MG63 (cell line): ENCODE measurements around the gene HENMT1. TPM values are rescaled to one million over a fixed set of nuclear protein-coding genes. Genes with fewer than 3 reads are reported as not detected.

Experiments used
- DNase-seq: peaks from one replicate; pipeline ENCODE4 v3.0.0-alpha.2; 2020
- H3K27me3 ChIP-seq: fragments of 250-450 bp; sonication (Bioruptor Pico); 2 replicates; pipeline ENCODE4 v1.5.1; 2020; ENCODE audit warnings: mild to moderate bottlenecking, moderate library complexity
- H3K36me3 ChIP-seq: fragments of 250-450 bp; sonication (Bioruptor Pico); 2 replicates; pipeline ENCODE4 v1.5.1; 2020; ENCODE audit warnings: mild to moderate bottlenecking, moderate library complexity
- H3K4me3 ChIP-seq: fragments of 250-450 bp; sonication (Bioruptor Pico); 2 replicates; pipeline ENCODE4 v1.5.1; 2020; ENCODE audit warnings: mild to moderate bottlenecking, moderate library complexity
- H3K9me3 ChIP-seq: fragments of 250-450 bp; sonication (Bioruptor Pico); 2 replicates; pipeline ENCODE4 v1.5.1; 2020; ENCODE audit warnings: mild to moderate bottlenecking, moderate library complexity
- total RNA-seq: library from RNA; depleted of rRNA; stranded (reverse); fragments of >200 nt; shearing (Covaris generic); gene quantifications from 2 replicates; pipeline ENCODE4 v1.2.3, GENCODE V29; 2014; ENCODE audit warnings: low replicate concordance; rRNA removed

Gene HENMT1
- total RNA-seq, 1 experiment from 2014 or later, result 12.3 TPM

DNA sequence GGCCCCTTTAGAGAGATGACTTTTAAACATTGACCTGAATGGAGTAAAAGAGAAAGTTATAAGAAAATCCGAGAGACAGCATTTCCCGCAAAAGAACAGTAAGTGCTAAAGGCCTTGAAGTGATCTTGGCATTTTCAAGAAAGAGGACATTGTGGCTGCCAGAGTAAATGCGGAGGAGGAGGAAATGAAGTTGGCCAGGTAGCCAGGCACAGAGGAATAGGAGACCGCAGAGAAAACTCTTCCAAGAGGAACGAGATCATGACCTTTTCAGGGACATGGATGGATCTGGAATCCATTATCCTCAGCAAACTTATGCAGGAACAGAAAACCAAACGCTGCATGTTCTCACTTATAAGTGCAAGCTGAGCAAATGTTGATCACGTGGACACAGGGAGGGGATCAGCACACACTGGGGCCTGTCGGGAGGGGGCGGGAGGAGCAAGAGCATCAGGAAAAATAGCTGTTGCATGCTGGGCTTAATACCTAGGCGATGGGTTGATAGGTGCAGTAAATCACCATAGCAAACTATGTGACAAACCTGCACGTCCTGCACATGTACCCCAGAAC lies 51.3 kb downstream of the HENMT1 start:
- no peak for DNase-seq
- Histone ChIP-seq H3K36me3 (peaks cover 4% of the 10 kb centered on the region), H3K4me3 (no peak overlapping the region), H3K27me3 (no peaks in the 10 kb centered on the region), H3K9me3 (no peaks in the 10 kb centered on the region)

DNA sequence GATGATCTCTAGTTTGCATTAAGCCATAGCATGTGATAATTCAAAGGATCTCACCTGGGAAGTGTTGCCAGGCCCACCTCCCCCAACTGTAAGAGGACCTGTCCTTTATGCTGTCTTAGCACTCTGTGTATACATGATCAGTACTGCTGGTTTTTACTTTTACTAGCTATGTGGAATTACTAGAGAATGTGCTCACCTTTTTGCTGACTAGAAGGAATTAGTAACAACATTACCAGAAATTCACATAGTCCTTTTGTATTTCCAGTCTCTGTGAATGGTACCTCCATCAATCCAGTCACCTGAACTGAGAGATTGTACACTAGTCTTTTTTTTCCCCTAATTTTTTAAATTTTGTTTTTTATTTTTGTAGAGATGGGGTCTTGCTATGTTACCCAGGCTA lies 54.4 kb downstream of the HENMT1 start:
- Histone ChIP-seq H3K9me3 (no peaks in the 10 kb centered on the region), H3K27me3 (no peaks in the 10 kb centered on the region), H3K4me3 (no peak overlapping the region), H3K36me3 (peaks cover 4% of the 10 kb centered on the region; the same call in 1 of the 2 replicates)
- DNase-seq, result no peak

DNA sequence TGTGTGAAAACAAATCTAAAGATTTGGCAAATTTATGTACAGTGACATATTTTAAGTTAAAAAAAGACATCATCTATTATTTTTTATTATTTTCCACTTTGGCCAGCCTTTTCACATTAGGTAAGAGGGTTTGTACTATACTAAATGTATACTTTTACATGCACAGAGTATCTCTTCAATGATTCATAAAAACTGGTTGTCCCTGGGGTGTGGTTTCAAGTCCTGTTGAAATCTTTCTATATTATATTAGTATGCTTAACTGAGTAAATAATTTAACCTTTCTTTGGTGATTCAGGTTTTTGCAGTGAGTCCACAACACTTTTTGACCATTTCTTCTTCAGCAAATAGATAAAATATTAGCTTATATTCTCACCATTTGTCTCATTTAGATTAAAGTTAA lies 55.3 kb downstream of the HENMT1 start:
- H3K4me3 ChIP-seq, result no peak overlapping the region
- no peaks in the 10 kb centered on the region for H3K9me3 ChIP-seq
- no peaks in the 10 kb centered on the region for H3K27me3 ChIP-seq
- DNase-seq, result no peak
- peaks cover 7% of the 10 kb centered on the region for H3K36me3 ChIP-seq

DNA sequence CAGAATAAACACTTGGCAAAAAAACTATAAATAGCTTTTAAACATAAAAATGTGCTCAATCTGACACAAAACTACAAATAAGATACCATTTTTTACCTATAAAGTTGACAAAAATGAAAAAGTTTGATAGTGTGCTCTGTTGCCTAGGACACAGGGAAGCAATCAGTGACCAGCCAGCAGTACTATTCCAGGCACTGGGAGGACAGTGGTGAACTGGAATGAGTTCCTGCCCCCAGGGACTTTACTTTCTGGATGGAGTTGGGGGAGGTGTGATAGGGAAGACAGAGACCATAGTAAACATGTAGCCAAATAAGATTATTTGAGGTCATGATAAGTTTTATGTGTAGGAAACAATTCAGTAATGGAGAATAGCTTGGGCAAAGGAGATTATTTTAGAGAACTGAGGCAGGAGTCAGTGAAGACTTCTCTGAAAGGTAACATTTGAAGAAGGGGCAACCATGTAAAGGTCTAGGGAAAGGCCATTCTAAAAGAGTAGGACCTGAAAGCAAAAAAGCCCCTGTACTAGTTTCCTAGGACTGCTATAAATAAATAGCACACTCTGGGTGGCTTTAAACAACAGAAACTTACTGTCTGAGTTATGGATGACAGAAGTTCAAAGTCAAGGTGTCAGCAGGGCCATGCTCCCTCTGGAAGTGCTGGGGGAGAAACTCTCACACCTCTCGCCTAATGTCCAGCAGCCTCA lies 59.0 kb downstream of the HENMT1 start:
- peaks cover 7% of the 10 kb centered on the region for H3K36me3 ChIP-seq
- no peak overlapping the region for H3K4me3 ChIP-seq
- DNase-seq, result no peak
- no peaks in the 10 kb centered on the region for H3K9me3 ChIP-seq
- no peaks in the 10 kb centered on the region for H3K27me3 ChIP-seq

DNA sequence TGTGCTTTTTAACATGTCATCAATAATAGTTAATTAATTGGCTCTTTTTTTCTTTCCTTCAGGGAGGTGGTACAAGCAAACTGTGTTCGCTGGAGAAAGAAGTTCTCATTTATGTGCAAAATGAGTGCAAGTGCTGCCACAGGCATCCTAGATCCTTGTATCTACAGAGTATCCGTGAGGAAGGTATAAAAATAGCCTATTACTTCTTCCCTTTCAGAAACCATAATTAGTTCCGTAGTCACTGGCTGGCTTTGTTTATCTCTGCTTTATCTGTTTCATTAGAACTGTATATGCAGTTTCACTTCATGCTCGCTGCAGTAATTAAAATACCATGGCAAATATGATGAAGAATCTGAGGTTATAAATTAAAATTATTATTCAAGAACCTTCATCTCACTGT lies 60.4 kb downstream of the HENMT1 start:
- peaks cover 7% of the 10 kb centered on the region for H3K36me3 ChIP-seq
- no peaks in the 10 kb centered on the region for H3K27me3 ChIP-seq
- no peak for DNase-seq
- H3K4me3 ChIP-seq, result no peak overlapping the region
- H3K9me3 ChIP-seq, result no peaks in the 10 kb centered on the region

DNA sequence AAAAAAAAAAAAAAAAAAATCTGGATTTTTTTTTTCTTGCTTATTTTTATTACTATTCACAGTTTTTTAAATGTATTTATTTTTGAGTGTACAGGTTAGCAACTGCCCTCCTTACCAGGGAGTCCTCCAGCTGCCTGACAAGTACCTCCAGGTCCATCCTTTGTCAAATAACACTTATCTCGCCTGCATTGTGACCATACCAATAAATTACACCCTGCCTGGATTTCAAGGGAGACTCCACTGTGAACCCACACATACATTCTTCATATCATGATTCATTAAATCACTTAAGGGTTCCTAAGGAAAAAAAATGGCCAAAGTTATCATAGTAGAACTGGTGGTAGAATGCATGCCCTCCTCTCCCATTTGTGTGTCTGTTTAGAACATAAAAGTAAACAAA lies 62.6 kb downstream of the HENMT1 start:
- H3K36me3 ChIP-seq, result peaks cover 5% of the 10 kb centered on the region
- H3K9me3 ChIP-seq, result no peaks in the 10 kb centered on the region
- no peaks in the 10 kb centered on the region for H3K27me3 ChIP-seq
- no peak for DNase-seq
- no peak overlapping the region for H3K4me3 ChIP-seq

Other genes starting within 250 kb of the HENMT1 start
- 0.13 and 0.35 TPM in 2 replicates for gene NBPF6, start 210.8 kb downstream of the HENMT1 start, total RNA-seq
- 26.7 and 47.5 TPM in 2 replicates for gene EEIG2, start 101.0 kb downstream of the HENMT1 start, total RNA-seq
- 20.9 and 31.5 TPM in 2 replicates for gene PRPF38B, start 31.2 kb upstream of the HENMT1 start, total RNA-seq
- 0.07 and 0.81 TPM in 2 replicates for gene FNDC7, start 51.8 kb upstream of the HENMT1 start, total RNA-seq
- gene STXBP3, start 85.6 kb upstream of the HENMT1 start, total RNA-seq, result 20.9 and 30.1 TPM in 2 replicates
- gene AKNAD1, start 196.0 kb upstream of the HENMT1 start, total RNA-seq, result not detected in 2 replicates
- gene GPSM2, start 215.9 kb upstream of the HENMT1 start, total RNA-seq, result 79.9 and 96.6 TPM in 2 replicates